Measurements from ENCODE around the gene TMPRSS2.

DNA sequence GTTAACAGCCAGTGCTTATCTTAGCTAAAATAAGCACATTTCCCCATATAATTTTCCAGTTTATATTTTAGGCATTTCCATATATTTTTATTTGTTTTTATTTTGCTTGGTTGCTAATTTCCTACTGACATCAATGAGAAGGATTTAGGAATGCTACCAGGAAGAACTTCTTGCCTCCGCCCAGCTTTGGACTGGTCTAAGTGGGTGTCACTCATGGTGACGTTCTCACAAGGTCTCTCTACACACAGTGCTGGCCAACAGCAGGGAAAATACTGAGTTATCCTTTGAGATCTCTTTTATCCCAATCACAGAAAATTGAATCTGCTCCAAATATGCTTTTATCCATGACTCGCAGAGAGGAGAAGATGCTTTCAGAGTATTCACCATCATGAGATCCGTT lies 68.7 kb downstream of the TMPRSS2 start:
- TF ChIP-seq, protein P1, sequence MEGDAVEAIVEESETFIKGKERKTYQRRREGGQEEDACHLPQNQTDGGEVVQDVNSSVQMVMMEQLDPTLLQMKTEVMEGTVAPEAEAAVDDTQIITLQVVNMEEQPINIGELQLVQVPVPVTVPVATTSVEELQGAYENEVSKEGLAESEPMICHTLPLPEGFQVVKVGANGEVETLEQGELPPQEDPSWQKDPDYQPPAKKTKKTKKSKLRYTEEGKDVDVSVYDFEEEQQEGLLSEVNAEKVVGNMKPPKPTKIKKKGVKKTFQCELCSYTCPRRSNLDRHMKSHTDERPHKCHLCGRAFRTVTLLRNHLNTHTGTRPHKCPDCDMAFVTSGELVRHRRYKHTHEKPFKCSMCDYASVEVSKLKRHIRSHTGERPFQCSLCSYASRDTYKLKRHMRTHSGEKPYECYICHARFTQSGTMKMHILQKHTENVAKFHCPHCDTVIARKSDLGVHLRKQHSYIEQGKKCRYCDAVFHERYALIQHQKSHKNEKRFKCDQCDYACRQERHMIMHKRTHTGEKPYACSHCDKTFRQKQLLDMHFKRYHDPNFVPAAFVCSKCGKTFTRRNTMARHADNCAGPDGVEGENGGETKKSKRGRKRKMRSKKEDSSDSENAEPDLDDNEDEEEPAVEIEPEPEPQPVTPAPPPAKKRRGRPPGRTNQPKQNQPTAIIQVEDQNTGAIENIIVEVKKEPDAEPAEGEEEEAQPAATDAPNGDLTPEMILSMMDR (IDR thresholded peaks at IDR 0.05) = no peak
- TF ChIP-seq EP300 (IDR thresholded peaks at IDR 0.05) = no peak
